Measurements from ENCODE around the gene MGMT. TPM values are rescaled to one million over a fixed set of nuclear protein-coding genes. Genes with fewer than 3 reads are reported as not detected.

MGMT gene
- total and polyA plus RNA-seq, 2 donors (not counting 3 experiments of a cell fraction or from before 2014, with no cell fraction given), result 15.0 to 15.2 TPM

- Histone ChIP-seq H3K9ac (replicated peaks; ENCODE audit: extremely low read depth, insufficient read depth, low read length) (no peak overlapping the region), H3K9me1 (replicated peaks; ENCODE audit: control insufficient read depth, extremely low read depth, insufficient read depth, low read length) (no peaks in the 10 kb centered on the region), H3K36me3 (ENCODE audit: control insufficient read depth in 2 of 2, extremely low read depth in 1 of 2, insufficient read depth in 2 of 2, low read length in 2 of 2) (no peaks in the 10 kb centered on the region), H3K4me2 (ENCODE audit: insufficient read depth, low read length) (no peak overlapping the region), H2AFZ (ENCODE audit: low read depth, low read length) (no peak overlapping the region), H3K27ac (ENCODE audit: insufficient read depth, low read depth, low read length) (no peak overlapping the region), H3K9me3 (replicated peaks; ENCODE audit: control insufficient read depth, insufficient read depth, low read length) (no peaks in the 10 kb centered on the region), H3K27me3 (ENCODE audit: control insufficient read depth in 2 of 2, insufficient read depth in 2 of 2, low read length in 2 of 2) (no peaks in the 10 kb centered on the region), H3K4me3 (replicated peaks in 1 of 3; ENCODE audit: insufficient read depth in 1 of 3, low read depth in 1 of 3, low read length in 3 of 3) (no peak overlapping the region), H3K4me1 (ENCODE audit: control insufficient read depth, extremely low read depth, insufficient read depth, low read length) (no peaks in the 10 kb centered on the region), H3K79me2 (ENCODE audit: control insufficient read depth, insufficient read depth, low read length) (no peaks in the 10 kb centered on the region), H4K20me1 (replicated peaks; ENCODE audit: control insufficient read depth, extremely low read depth, insufficient read depth, low read length) (no peaks in the 10 kb centered on the region)
- ChIA-PET POLR2A (no interaction called here), CTCF (no interaction called here)
- no peak for TF ChIP-seq POLR2AphosphoS5 (IDR thresholded peaks at IDR 0.05; ENCODE audit: insufficient read depth, low read depth, low read length)
- no peak for TF ChIP-seq EZH2 (IDR thresholded peaks at IDR 0.05; ENCODE audit: borderline replicate concordance, low read depth, low read length, severe bottlenecking)
- no peak for TF ChIP-seq MAX (IDR thresholded peaks at IDR 0.05; ENCODE audit: insufficient read depth, insufficient read length)
- TF ChIP-seq CTCF (IDR thresholded peaks at IDR 0.05; ENCODE audit: extremely low read depth in 1 of 2, insufficient read depth in 1 of 2, low read depth in 1 of 2, low read length in 2 of 2), result no peak
- TF ChIP-seq MYC (IDR thresholded peaks at IDR 0.05; ENCODE audit: low read depth, low read length), result no peak
- TF ChIP-seq POLR2A (IDR thresholded peaks at IDR 0.05; ENCODE audit: low read depth, low read length), result no peak
- no peak for TF ChIP-seq FOS (IDR thresholded peaks at IDR 0.05; ENCODE audit: borderline replicate concordance, insufficient read depth, low read length)
- no peak for TF ChIP-seq GATA2 (IDR thresholded peaks at IDR 0.05; ENCODE audit: insufficient read depth, insufficient read length, low read depth, low read length)
- TF ChIP-seq JUN (IDR thresholded peaks at IDR 0.05; ENCODE audit: borderline replicate concordance, insufficient read depth, insufficient read length, low read depth), result no peak
- BruUV-seq (replicated peaks), result no TSS peak
- dilution Hi-C loops (cut with MboI; ENCODE audit: extremely low pct_ligation_motif_present, low sequenced_read_pairs), result no loop called here
- FAIRE-seq, result no peak
- no peak for DNase-seq (ENCODE audit: low read depth, low spot score)
- intact Hi-C loops (cut with micrococcal nuclease), result no loop called here
Observed at GRCh38 chr10:129647590-129647989, 180.5 kb downstream of the MGMT start.
